GM13977 (cell line): ENCODE measurements around the gene PAX7.
"Not testable (repeated sequence)": the region's sequence is repeated elsewhere in the genome, so short reads cannot be mapped to it uniquely, and the experiment has no call there.

Experiments used
- DNase-seq: peaks from one replicate; pipeline ENCODE4 v3.0.0; 2012; ENCODE audit warnings: low spot score
- in situ Hi-C: fragments of 300-500 bp; cut with MboI; formaldehyde crosslinking; loops from one replicate; pipeline ENCODE4 v1.12.0; 2022; ENCODE audit warnings: low sequenced_read_pairs, low pct_unique_long_range_greater_than_20kb, mixed read lengths, inconsistent platforms; ENCODE audit not compliant: unreplicated experiment
- TF ChIP-seq, protein P1 (sequence below): IDR thresholded peaks from 2 replicates; pipeline ENCODE4 v1.5.1; 2012; ENCODE audit warnings: mild to moderate bottlenecking, control low read depth; ENCODE audit not compliant: insufficient read depth; ENCODE audit errors: extremely low read depth, missing control alignments

Gene PAX7

DNA sequence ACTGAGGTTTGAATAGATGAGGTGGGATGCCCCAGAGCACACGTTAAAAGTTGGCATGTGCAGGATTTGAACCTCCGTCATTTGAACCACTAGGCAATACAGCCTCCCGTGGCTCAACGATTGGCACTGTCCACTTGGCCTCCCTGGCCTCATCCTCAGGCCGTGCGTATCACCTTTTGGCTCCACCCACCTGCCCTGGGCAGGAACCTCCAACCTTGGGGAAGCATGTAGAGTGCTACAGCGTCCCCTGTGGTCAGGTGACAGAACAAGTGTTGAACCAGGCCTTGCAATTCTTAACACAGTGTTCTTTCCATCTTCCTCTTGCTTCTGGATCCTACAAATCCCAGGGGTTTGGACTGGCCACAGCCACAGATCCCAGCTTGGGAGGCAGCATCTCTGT lies 112.6 kb downstream of the PAX7 start:
- TF ChIP-seq, protein P1, sequence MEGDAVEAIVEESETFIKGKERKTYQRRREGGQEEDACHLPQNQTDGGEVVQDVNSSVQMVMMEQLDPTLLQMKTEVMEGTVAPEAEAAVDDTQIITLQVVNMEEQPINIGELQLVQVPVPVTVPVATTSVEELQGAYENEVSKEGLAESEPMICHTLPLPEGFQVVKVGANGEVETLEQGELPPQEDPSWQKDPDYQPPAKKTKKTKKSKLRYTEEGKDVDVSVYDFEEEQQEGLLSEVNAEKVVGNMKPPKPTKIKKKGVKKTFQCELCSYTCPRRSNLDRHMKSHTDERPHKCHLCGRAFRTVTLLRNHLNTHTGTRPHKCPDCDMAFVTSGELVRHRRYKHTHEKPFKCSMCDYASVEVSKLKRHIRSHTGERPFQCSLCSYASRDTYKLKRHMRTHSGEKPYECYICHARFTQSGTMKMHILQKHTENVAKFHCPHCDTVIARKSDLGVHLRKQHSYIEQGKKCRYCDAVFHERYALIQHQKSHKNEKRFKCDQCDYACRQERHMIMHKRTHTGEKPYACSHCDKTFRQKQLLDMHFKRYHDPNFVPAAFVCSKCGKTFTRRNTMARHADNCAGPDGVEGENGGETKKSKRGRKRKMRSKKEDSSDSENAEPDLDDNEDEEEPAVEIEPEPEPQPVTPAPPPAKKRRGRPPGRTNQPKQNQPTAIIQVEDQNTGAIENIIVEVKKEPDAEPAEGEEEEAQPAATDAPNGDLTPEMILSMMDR = no peak
- DNase-seq = no peak
- in situ Hi-C loops = no loop called here

DNA sequence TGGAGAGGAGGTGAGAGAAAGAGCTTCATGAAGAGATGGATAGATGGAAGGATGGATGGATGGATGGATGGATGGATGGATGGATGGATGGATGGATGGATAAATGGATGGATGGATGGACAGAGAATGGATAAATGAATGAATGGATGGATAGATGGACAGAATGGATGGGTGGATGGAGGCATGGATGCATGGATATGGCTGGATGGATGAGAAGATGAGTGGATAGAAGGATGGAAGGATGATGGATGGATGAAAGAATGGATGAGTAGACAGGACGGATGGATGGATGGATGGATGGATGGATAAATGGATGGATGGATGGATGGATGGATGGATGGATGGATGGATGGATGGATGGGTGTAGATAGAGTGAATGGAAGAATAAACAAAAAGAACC lies 113.7 kb downstream of the PAX7 start:
- DNase-seq, in situ Hi-C loops: not testable (repeated sequence)

DNA sequence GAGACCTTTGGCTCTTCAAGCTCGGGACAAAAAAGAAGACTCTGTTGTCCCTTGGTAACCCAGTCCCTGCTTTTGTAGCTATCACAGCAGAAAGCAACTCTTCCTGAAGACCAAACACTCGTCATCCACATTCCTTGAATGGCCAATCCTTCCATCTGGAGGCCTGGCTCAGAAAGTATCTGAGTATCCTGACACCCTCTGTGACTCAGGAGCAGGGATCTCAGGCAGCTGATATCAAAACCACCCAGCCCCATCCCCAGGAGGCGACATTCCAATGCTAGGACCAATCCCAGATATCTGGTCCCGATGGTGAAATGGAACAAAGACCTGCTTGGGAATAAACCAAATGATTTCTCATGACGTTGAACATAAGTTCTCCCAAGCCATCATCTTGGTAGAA lies 116.3 kb downstream of the PAX7 start:
- TF ChIP-seq, protein P1 = no peak
- in situ Hi-C loops = no loop called here
- no peak for DNase-seq

DNA sequence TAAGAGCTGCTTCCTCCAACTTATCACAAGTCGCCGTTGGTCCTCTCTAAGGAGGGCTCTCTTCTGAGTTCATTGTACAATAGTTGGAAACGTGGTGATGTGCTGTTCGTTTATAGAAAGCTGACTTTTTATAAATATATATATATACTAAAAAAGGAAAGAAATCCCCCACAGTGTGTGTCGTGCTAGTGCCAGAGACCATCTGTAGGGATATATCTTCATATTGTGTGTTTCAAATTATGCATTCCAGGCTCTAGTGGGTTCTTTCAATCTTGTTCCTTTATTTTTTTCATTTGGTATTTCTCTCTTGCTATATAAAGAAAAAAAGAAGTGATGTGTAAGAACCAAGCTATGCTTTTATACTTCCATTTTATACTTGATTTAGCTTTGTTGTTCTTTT lies 117.0 kb downstream of the PAX7 start:
- in situ Hi-C loops = no loop called here
- TF ChIP-seq, protein P1 = no peak
- DNase-seq = no peak

DNA sequence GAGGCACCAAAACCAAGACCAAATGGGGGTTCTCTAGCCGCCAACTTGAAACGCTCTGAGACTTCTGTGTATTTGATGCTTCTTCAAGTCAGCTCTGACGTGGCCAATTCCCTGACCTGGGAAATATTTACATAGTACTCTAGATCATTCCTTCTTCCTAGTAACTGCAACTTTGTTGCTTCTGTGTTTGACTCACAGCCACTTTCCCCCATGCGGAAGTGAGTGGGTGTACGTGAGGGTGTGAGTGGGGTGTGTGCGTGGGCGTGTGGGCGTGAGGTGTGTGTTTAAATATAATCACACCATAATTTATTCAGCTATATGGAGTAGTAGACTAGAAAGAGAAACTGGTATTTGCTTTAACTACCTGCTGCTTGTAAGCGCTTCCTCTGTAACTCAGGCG lies 117.8 kb downstream of the PAX7 start:
- DNase-seq = no peak
- TF ChIP-seq, protein P1 = no peak
- in situ Hi-C loops = no loop called here

DNA sequence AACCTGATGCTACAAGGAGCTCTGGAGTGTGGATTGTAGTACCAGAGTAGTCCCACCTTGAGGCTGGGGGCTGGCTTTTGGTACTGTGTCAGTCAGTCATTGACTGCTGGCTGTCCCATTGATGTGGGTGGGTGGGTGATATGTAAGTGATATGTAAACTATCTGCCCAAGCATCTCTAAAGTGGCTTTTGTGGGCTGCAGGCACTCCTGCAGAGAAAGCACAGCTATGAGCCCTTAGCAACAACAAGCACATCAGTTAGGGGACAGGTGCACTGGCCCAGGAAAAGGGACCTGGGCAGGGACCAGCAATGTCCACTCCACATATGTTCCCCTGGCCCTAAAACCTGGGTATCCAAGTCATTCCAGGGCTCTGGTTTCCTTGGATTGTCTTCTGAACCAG lies 118.9 kb downstream of the PAX7 start:
- TF ChIP-seq, protein P1 = no peak
- in situ Hi-C loops = no loop called here
- DNase-seq = no peak

DNA sequence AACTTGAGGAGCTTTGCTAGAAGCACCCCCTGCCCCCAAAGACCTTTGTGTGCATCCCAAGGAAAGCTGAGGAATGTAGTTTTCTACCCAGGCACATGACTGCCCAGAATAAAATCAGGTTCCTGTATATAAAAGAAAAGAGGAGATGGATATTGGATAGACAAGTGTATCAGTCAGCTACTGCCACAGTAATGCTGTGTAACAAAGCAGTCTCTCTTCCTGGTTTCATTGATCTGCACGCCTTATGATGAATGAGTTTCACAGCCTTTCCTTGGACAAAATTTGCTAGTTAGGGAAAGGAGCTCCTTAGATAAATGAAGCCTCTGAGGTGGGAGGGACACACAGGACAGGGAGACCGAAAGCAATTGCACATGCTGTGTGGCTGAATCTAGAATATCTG lies 120.0 kb downstream of the PAX7 start:
- in situ Hi-C loops = no loop called here
- TF ChIP-seq, protein P1 = no peak
- no peak for DNase-seq
